Ascending aorta (tissue), 2 donors: ENCODE data around the gene TRIP4. TPM values are rescaled to one million over a fixed set of nuclear protein-coding genes. Genes with fewer than 3 reads are reported as not detected.
"Not testable (repeated sequence)": the region's sequence is repeated elsewhere in the genome, so short reads cannot be mapped to it uniquely, and the experiment has no call there.

Experiments used
- DNase-seq, 2 donors: peaks; one replicate each; pipeline ENCODE4 v3.0.0-alpha.2; 2019; ENCODE audit warnings: low spot score in 2 of 2
- H3K27ac ChIP-seq, 2 donors: fragments of 200-600 bp; sonication (generic); one replicate each; pipeline ENCODE4 v1.5.1; 2016 to 2017; ENCODE audit warnings: mild to moderate bottlenecking in 1 of 2
- H3K27me3 ChIP-seq: fragments of 200-600 bp; sonication (generic); one replicate; pipeline ENCODE4 v1.5.1; 2017
- H3K36me3 ChIP-seq, 2 donors: fragments of 200-600 bp; sonication (generic); one replicate each; pipeline ENCODE4 v1.5.1; 2016
- H3K4me1 ChIP-seq, 2 donors: fragments of 200-600 bp; sonication (generic); one replicate each; pipeline ENCODE4 v1.5.1; 2016 to 2017; ENCODE audit warnings: mild to moderate bottlenecking in 1 of 2
- H3K4me3 ChIP-seq, 2 donors: fragments of 200-600 bp; sonication (generic); one replicate each; pipeline ENCODE4 v1.5.1; 2016 to 2017; ENCODE audit warnings: mild to moderate bottlenecking in 1 of 2
- H3K9me3 ChIP-seq, 2 donors: fragments of 200-600 bp; sonication (generic); one replicate each; pipeline ENCODE4 v1.5.1; 2016
- intact Hi-C: fragments of 100-400 bp; cut with DNase I; formaldehyde crosslinking; loops from one replicate; pipeline ENCODE4 v1.15.1; 2023
- total RNA-seq: library from RNA; depleted of rRNA; stranded (reverse); fragments of >200 nt; gene quantifications from one replicate; pipeline ENCODE4 v1.1.0, GENCODE V29; 2016
- TF ChIP-seq, protein P1 (sequence below), 3 experiments: fragments of 200-600 bp in 2 of 3; fragments of 450-650 bp in 1 of 3; sonication (generic) in 2 of 3; IDR thresholded peaks; one replicate each; pipeline ENCODE4 v1.5.1; 2016 to 2019; ENCODE audit warnings: antibody characterized with exemption in 3 of 3, mild to moderate bottlenecking in 1 of 3, moderate library complexity in 1 of 3

The TRIP4 gene
- total RNA-seq, 1 donor from 2014 or later, result 5.6 TPM

DNA sequence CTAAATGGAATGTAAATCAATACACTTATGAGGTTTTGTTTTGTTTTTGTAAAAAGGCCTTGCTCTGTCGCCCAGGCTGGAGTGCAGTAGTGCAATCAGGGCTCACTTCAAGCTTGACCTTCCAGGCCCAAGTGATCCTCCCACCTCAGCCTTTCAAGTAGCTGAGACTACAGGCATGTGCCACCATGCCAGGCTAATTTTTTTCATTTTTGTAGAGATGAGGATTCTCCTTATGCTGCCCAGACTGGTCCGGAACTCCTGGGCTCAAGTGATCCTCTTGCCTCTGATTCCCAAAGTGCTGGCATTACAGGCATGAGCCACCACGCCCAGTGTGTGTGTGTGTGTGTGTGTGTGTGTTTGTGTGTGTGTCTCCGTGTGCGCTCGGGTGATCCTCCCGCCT, 1.3 kb upstream of the TRIP4 start:
- no peaks in the 10 kb centered on the region for H3K9me3 ChIP-seq
- H3K4me3 ChIP-seq, result no peak overlapping the region
- H3K27ac ChIP-seq, result no peak overlapping the region
- peaks cover 0 to 4% of the 10 kb centered on the region in 2 donors for H3K4me1 ChIP-seq
- no peak for DNase-seq
- peaks cover 0 to 3% of the 10 kb centered on the region in 2 donors for H3K36me3 ChIP-seq
- intact Hi-C loops, result loop anchor here (2.0 to 10.0 kb wide), 2 partner anchors 223 to 291 kb away; partner anchors contain the start of genes CIAO2A, PPIB and SNX1
- TF ChIP-seq, protein P1, sequence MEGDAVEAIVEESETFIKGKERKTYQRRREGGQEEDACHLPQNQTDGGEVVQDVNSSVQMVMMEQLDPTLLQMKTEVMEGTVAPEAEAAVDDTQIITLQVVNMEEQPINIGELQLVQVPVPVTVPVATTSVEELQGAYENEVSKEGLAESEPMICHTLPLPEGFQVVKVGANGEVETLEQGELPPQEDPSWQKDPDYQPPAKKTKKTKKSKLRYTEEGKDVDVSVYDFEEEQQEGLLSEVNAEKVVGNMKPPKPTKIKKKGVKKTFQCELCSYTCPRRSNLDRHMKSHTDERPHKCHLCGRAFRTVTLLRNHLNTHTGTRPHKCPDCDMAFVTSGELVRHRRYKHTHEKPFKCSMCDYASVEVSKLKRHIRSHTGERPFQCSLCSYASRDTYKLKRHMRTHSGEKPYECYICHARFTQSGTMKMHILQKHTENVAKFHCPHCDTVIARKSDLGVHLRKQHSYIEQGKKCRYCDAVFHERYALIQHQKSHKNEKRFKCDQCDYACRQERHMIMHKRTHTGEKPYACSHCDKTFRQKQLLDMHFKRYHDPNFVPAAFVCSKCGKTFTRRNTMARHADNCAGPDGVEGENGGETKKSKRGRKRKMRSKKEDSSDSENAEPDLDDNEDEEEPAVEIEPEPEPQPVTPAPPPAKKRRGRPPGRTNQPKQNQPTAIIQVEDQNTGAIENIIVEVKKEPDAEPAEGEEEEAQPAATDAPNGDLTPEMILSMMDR (IDR thresholded peaks at IDR 0.05), result no peak
- no peaks in the 10 kb centered on the region for H3K27me3 ChIP-seq

DNA sequence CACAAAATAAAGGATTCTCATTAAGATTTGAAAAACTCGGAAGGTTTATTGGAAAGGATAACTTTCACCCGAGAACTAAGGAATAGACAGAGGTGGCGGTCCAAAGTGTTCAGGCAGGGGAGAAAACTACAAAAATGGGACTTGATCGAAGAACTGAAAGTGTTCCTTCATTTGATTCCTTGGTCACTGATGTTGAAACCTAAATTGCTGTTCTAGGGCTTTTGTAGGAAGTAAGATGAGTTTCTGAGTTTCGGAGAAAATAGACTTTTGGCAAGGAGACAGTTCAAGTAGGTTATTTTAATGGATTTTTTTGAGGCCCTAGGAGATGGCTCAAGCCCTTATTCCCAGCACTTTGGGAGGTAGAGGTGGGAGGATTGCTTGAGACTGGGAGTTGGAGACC, 1.4 kb downstream of the TRIP4 start:
- peaks cover 3 to 9% of the 10 kb centered on the region in 2 donors for H3K36me3 ChIP-seq
- H3K4me3 ChIP-seq, result peak overlapping the region in 1 of 2 donors; percentile 2
- intact Hi-C loops, result loop anchor here (10.0 kb wide), 1 partner anchor 294 kb away; the partner anchor contains the start of genes CIAO2A and SNX1
- no peak for DNase-seq
- no peak overlapping the region for H3K27ac ChIP-seq
- H3K9me3 ChIP-seq, result no peaks in the 10 kb centered on the region
- no peaks in the 10 kb centered on the region for H3K27me3 ChIP-seq
- TF ChIP-seq, protein P1 (IDR thresholded peaks at IDR 0.05), result no peak
- H3K4me1 ChIP-seq, result peaks cover 0 to 4% of the 10 kb centered on the region in 2 donors

DNA sequence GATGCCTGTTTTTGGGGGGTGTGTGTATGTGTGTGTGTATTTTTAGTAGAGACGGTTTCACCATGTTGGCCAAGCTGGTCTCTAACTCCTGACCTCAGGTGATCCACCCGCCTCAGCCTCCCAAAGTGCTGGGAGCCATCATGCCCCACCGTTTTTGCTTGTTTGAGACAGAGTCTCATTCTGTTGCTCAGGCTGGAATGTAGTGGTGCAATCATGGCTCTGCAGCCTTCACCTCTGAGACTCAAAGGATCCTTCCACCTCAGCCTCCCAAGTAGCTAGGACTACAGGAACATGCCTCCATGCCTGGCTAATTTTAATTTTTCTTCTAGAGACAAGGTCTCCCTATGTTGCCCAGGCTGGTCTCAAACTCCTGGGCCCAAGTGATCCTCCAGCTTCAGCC, 4.8 kb downstream of the TRIP4 start:
- H3K27me3 ChIP-seq, DNase-seq, H3K27ac ChIP-seq, intact Hi-C loops, H3K4me3 ChIP-seq, H3K4me1 ChIP-seq, H3K9me3 ChIP-seq: not testable (repeated sequence)
- peaks cover 32 to 43% of the 10 kb centered on the region in 2 donors for H3K36me3 ChIP-seq

DNA sequence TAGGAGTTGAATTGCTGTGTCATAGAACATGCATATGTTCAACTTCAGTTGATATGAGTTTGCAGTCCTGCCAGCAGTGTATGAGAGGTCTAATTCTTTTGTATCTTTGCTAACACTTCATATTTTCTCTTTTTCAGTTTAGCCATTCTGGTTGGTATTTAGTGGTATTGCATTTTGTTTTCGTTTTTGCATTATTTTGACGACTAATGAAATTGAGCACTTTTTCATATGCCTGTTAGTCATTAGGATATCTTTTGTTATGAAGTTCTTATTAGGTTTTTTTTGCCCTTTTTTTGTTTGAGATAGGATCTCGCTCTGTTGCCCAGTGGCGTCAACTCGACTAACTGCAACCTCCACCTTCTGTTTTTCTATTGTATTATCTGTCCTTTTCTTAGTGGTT, 9.2 kb downstream of the TRIP4 start:
- intact Hi-C loops, result no loop called here
- TF ChIP-seq, protein P1 (IDR thresholded peaks at IDR 0.05), result no peak
- H3K4me3 ChIP-seq, result no peak overlapping the region
- H3K27ac ChIP-seq, result no peak overlapping the region
- H3K4me1 ChIP-seq, result no peaks in the 10 kb centered on the region
- no peaks in the 10 kb centered on the region for H3K27me3 ChIP-seq
- no peak for DNase-seq
- peaks cover 61 to 85% of the 10 kb centered on the region in 2 donors for H3K36me3 ChIP-seq
- no peaks in the 10 kb centered on the region for H3K9me3 ChIP-seq

DNA sequence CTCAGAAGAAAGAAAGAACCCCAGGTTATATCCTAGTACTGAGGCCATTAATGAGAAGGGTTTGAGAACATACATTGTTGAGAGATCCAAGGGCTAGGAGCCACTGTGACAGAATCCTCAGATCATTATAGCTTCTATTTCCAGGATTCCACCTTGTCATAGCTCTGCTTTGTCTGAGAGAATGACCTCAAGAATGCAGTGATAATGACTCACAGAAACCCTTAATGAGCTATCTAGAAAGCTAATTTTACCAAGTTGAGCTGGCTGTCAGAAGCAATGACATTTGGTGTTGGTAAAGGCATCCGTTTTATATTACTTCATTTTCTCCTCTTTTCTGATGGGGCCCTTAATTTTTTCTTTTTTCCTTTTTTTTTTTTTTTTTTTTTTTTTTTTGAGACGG, 10.9 kb downstream of the TRIP4 start:
- H3K9me3 ChIP-seq, result no peaks in the 10 kb centered on the region
- H3K4me3 ChIP-seq, result no peak overlapping the region
- no peaks in the 10 kb centered on the region for H3K4me1 ChIP-seq
- no peaks in the 10 kb centered on the region for H3K27me3 ChIP-seq
- intact Hi-C loops, result no loop called here
- no peak for DNase-seq
- TF ChIP-seq, protein P1 (IDR thresholded peaks at IDR 0.05), result no peak
- H3K27ac ChIP-seq, result no peak overlapping the region
- H3K36me3 ChIP-seq, result peaks cover 73 to 94% of the 10 kb centered on the region in 2 donors

DNA sequence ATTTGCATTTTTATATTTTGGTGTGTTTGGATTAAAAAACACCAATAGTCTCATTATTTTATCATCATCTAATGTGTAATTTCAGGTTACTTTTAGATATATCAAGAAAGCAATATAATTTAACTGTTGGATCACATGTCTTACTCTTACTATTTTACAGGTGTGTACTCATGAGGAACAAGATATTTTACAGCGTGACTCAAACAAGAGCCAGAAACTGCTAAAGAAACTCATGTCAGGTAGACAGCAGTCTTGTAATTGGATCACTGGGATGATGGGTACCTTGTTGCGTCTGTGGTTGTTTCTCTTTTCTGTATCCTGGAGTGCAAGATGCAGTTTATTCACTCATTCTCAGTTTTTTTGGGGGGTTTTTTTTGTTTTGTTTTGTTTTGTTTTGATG, 12.9 kb downstream of the TRIP4 start:
- Histone ChIP-seq H3K27ac (no peak overlapping the region), H3K4me3 (no peak overlapping the region), H3K4me1 (no peaks in the 10 kb centered on the region), H3K27me3 (no peaks in the 10 kb centered on the region), H3K36me3 (peaks cover 72 to 84% of the 10 kb centered on the region in 2 donors), H3K9me3 (no peaks in the 10 kb centered on the region)
- intact Hi-C loops, result no loop called here
- TF ChIP-seq, protein P1 (IDR thresholded peaks at IDR 0.05), result no peak
- DNase-seq, result no peak
